ENCODE results near the gene HOMEZ. TPM values are rescaled to one million over a fixed set of nuclear protein-coding genes. Genes with fewer than 3 reads are reported as not detected.
A peak's percentile ranks its signal among the peaks of the same experiment; 100 is the strongest.

Gene HOMEZ
- total and polyA plus RNA-seq, 10 of the 15 experiments (the other 5 are each of a cell fraction or from before 2014, with no cell fraction given) = 2.6 to 19.3 (median 13.0) TPM

- TF ChIP-seq HCFC1 (IDR thresholded peaks at IDR 0.05; ENCODE audit: low read length) (peak; percentile 33; the same call in 1 of the 2 replicates), ZNF217 (IDR thresholded peaks at IDR 0.05) (no peak), CHD1 (IDR thresholded peaks at IDR 0.05; ENCODE audit: low read depth, low read length) (no peak), KAT2A (conservative IDR thresholded peaks at IDR 0.05; ENCODE audit: control insufficient read depth, low read depth, low read length) (no peak), TBL1XR1 (IDR thresholded peaks at IDR 0.05; ENCODE audit: low read depth, low read length) (no peak), LARP7 (IDR thresholded peaks at IDR 0.05) (no peak; the same call in 1 of the 2 replicates), MTA2 (IDR thresholded peaks at IDR 0.05; ENCODE audit: low read depth) (no peak), PAX5 (IDR thresholded peaks at IDR 0.05; ENCODE audit: borderline replicate concordance, low read depth, low read length) (no peak), IKZF1 (conservative IDR thresholded peaks at IDR 0.05) (no peak; the same call in 1 of the 2 replicates), NKRF (conservative IDR thresholded peaks at IDR 0.05) (peak; percentile 55), NFYB (IDR thresholded peaks at IDR 0.05; ENCODE audit: insufficient read depth, low read depth, low read length) (no peak), TCF12 (IDR thresholded peaks at IDR 0.05; ENCODE audit: low read depth, low read length) (peak; percentile 21; the same call in 1 of the 2 replicates), POLR2A (IDR thresholded peaks at IDR 0.05; ENCODE audit: low read depth, low read length) (peak; percentile 69; the same call in 1 of the 2 replicates), MLLT1 (IDR thresholded peaks at IDR 0.05) (no peak), EZH2 (IDR thresholded peaks at IDR 0.05; ENCODE audit: borderline replicate concordance, control insufficient read depth, low read depth, low read length) (no peak), BMI1 (IDR thresholded peaks at IDR 0.05; ENCODE audit: borderline replicate concordance) (no peak), SKIL (IDR thresholded peaks at IDR 0.05; ENCODE audit: low read depth, poor library complexity, severe bottlenecking) (no peak), PBX3 (IDR thresholded peaks at IDR 0.05; ENCODE audit: insufficient replicate concordance, low read depth, low read length) (no peak), CREB1 (IDR thresholded peaks at IDR 0.05; ENCODE audit: low read depth) (0 out of 2 replicates have a peak, but pooled peaks have one; percentile 4), MEF2A (IDR thresholded peaks at IDR 0.05; ENCODE audit: insufficient read depth, low read depth, low read length) (no peak), SP1 (IDR thresholded peaks at IDR 0.05; ENCODE audit: low read depth, low read length) (no peak), PAX8 (IDR thresholded peaks at IDR 0.05) (no peak), HSF1 (IDR thresholded peaks at IDR 0.05; ENCODE audit: low read depth, low read length) (no peak), PML (IDR thresholded peaks at IDR 0.05; ENCODE audit: low read length) (0 out of 2 replicates have a peak, but pooled peaks have one; percentile 30)
Observed at GRCh38 chr14:23301969-23302289, 16.0 kb upstream of the HOMEZ start (continued).

All from GM12878 (cell line).